Panc1 (cell line): ENCODE data around the gene FBXL16. TPM values are rescaled to one million over a fixed set of nuclear protein-coding genes. Genes with fewer than 3 reads are reported as not detected.

ENCODE experiments used
- ATAC-seq: fragments of 200-7000 bp; cut with Tn5 transposase; 2 replicates; pipeline ENCODE4 v1.9.1; 2020; ENCODE audit warnings: mild to moderate bottlenecking, moderate library complexity
- BruUV-seq: library from RNA; stranded (reverse); fragments of 400-500 nt; replicated peaks from 2 replicates; lab custom pipeline; 2021; lab: Mats Ljungman, UMichigan
- CTCF ChIA-PET: fragments of 300-600 bp; sonication (Branson Sonifier 250); formaldehyde crosslinking; loops from one replicate; lab custom pipeline; 2022; ENCODE audit warnings: antibody characterized with exemption; lab: Charles Lee
- POLR2A ChIA-PET: fragments of 300-600 bp; sonication (Branson Sonifier 250); formaldehyde crosslinking; loops from one replicate; lab custom pipeline; 2022; ENCODE audit warnings: antibody characterized with exemption; lab: Charles Lee
- DNase-seq: peaks from one replicate; pipeline ENCODE4 v3.0.0-alpha.2; 2010; ENCODE audit warnings: low read depth, low spot score
- H3K27ac ChIP-seq: 2 replicates; pipeline ENCODE4 v1.5.1; 2011; ENCODE audit warnings: mild to moderate bottlenecking, low read length, inconsistent platforms
- H3K27me3 ChIP-seq: fragments of 200-500 bp; sonication (Bioruptor generic); 2 replicates; pipeline ENCODE4 v1.6.0; 2014; ENCODE audit warnings: low read length, inconsistent platforms; ENCODE audit not compliant: control insufficient read depth, insufficient read depth
- H3K36me3 ChIP-seq: fragments of 200-500 bp; sonication (Bioruptor generic); 2 replicates; pipeline ENCODE4 v1.5.1; 2014; ENCODE audit warnings: inconsistent platforms, mild to moderate bottlenecking, low read length, moderate library complexity; ENCODE audit not compliant: control insufficient read depth, insufficient read depth
- H3K4me1 ChIP-seq: 2 replicates; pipeline ENCODE4 v1.5.1; 2011; ENCODE audit warnings: inconsistent platforms, mild to moderate bottlenecking, low read length, moderate library complexity; ENCODE audit not compliant: control insufficient read depth, insufficient read depth
- H3K4me3 ChIP-seq, 2 experiments: 2 replicates each; pipeline ENCODE4 v1.5.1; 2011 to 2012; ENCODE audit warnings: low read depth in 2 of 2, low read length in 2 of 2, mild to moderate bottlenecking in 2 of 2, inconsistent platforms in 1 of 2, moderate library complexity in 1 of 2
- H3K9me3 ChIP-seq: fragments of 200-500 bp; sonication (Bioruptor generic); 2 replicates; pipeline ENCODE4 v1.5.1; 2014; ENCODE audit warnings: low read depth, mild to moderate bottlenecking, inconsistent platforms, low read length, moderate library complexity; ENCODE audit not compliant: control insufficient read depth, insufficient read depth
- POLR2AphosphoS5 ChIP-seq: IDR thresholded peaks from 2 replicates; pipeline ENCODE4 v1.6.1; 2012; ENCODE audit warnings: mild to moderate bottlenecking, low read depth, low read length, moderate library complexity
- SIN3A ChIP-seq: IDR thresholded peaks from 2 replicates; pipeline ENCODE4 v1.6.1; 2012; ENCODE audit warnings: low read depth, mild to moderate bottlenecking, low read length, moderate library complexity, borderline replicate concordance; ENCODE audit not compliant: insufficient read depth
- TCF7L2 ChIP-seq: IDR thresholded peaks from 2 replicates; pipeline ENCODE4 v1.6.1; 2011; ENCODE audit warnings: mild to moderate bottlenecking, low read depth, low read length, inconsistent platforms
- in situ Hi-C: cut with HindIII; loops from 2 replicates; pipeline ENCODE4 v1.10.0; 2016; ENCODE audit warnings: low sequenced_read_pairs, low pct_unique_long_range_greater_than_20kb
- intact Hi-C: fragments of 100-400 bp; cut with micrococcal nuclease; formaldehyde crosslinking; loops from one replicate; pipeline ENCODE4 v1.10.0; 2022; ENCODE audit not compliant: unreplicated experiment
- total RNA-seq: library from RNA; stranded (reverse); gene quantifications from one replicate; pipeline ENCODE4 v1.2.1, GENCODE V29; 2021; ENCODE audit not compliant: unreplicated experiment
- TF ChIP-seq, protein P1 (sequence below): fragments of 450-650 bp; IDR thresholded peaks from 2 replicates; pipeline ENCODE4 v1.5.1; 2017; ENCODE audit warnings: mild to moderate bottlenecking
- TF ChIP-seq, protein P2 (sequence below), 2 experiments: IDR thresholded peaks; 2 replicates each; pipeline ENCODE4 v1.6.1; 2011 to 2012; ENCODE audit warnings: low read depth in 2 of 2, control low read depth in 1 of 2, low read length in 1 of 2, mild to moderate bottlenecking in 1 of 2, moderate library complexity in 1 of 2; ENCODE audit not compliant: insufficient read depth in 1 of 2

FBXL16 gene
- total RNA-seq, 1 experiment from 2014 or later, result 28.0 TPM

DNA sequence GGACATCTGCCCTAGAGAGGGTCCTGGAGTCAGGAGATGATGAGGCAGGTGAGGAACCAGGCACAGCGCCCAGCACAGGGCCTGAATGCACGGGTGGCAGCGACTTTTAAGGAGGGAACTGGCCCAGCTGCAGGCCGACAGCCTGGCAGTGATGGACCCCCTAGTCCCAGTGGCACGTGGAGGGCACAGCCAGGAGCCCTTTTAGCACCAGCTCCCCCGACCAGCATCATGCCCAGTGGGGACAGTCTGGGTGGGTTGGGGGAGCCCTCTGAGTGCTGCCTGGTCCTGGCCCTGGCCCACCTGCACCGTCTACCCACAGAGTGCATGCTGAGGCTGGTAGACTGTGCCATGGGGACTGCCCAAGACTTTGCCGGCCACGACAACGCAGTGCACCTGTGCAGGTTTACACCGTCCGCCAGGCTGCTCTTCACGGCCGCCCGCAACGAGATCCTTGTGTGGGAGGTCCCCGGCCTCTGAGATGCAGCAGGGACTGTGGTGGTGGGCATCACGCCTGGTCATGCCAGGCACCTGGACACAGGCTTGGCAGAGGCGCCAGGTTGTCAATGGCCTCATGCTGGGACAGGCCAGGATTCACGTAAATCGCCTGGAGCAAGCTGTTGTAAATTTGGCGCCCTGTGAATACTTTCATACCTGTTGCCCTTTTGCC lies 38.4 kb downstream of the FBXL16 start:
- no peaks in the 10 kb centered on the region for H3K9me3 ChIP-seq
- H3K27ac ChIP-seq, result peak overlapping the region; percentile 71
- intact Hi-C loops, result no loop called here
- ChIA-PET CTCF (interaction anchor here (0.5 to 1.3 kb wide), 3 partner anchors 14 to 1038 kb away, joined by 3 to 6 read pairs (median 6); no protein-coding TSS in a partner anchor), POLR2A (no interaction called here)
- TF ChIP-seq, protein P1, sequence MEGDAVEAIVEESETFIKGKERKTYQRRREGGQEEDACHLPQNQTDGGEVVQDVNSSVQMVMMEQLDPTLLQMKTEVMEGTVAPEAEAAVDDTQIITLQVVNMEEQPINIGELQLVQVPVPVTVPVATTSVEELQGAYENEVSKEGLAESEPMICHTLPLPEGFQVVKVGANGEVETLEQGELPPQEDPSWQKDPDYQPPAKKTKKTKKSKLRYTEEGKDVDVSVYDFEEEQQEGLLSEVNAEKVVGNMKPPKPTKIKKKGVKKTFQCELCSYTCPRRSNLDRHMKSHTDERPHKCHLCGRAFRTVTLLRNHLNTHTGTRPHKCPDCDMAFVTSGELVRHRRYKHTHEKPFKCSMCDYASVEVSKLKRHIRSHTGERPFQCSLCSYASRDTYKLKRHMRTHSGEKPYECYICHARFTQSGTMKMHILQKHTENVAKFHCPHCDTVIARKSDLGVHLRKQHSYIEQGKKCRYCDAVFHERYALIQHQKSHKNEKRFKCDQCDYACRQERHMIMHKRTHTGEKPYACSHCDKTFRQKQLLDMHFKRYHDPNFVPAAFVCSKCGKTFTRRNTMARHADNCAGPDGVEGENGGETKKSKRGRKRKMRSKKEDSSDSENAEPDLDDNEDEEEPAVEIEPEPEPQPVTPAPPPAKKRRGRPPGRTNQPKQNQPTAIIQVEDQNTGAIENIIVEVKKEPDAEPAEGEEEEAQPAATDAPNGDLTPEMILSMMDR, result no peak
- TF ChIP-seq SIN3A, result no peak
- no peak for TF ChIP-seq TCF7L2
- no peak for TF ChIP-seq POLR2AphosphoS5
- TF ChIP-seq, protein P2, sequence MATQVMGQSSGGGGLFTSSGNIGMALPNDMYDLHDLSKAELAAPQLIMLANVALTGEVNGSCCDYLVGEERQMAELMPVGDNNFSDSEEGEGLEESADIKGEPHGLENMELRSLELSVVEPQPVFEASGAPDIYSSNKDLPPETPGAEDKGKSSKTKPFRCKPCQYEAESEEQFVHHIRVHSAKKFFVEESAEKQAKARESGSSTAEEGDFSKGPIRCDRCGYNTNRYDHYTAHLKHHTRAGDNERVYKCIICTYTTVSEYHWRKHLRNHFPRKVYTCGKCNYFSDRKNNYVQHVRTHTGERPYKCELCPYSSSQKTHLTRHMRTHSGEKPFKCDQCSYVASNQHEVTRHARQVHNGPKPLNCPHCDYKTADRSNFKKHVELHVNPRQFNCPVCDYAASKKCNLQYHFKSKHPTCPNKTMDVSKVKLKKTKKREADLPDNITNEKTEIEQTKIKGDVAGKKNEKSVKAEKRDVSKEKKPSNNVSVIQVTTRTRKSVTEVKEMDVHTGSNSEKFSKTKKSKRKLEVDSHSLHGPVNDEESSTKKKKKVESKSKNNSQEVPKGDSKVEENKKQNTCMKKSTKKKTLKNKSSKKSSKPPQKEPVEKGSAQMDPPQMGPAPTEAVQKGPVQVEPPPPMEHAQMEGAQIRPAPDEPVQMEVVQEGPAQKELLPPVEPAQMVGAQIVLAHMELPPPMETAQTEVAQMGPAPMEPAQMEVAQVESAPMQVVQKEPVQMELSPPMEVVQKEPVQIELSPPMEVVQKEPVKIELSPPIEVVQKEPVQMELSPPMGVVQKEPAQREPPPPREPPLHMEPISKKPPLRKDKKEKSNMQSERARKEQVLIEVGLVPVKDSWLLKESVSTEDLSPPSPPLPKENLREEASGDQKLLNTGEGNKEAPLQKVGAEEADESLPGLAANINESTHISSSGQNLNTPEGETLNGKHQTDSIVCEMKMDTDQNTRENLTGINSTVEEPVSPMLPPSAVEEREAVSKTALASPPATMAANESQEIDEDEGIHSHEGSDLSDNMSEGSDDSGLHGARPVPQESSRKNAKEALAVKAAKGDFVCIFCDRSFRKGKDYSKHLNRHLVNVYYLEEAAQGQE (IDR thresholded peaks at IDR 0.05; ENCODE audit: insufficient read depth in 1 of 2, low read depth in 2 of 2, low read length in 1 of 2), result no peak
- peaks cover 10% of the 10 kb centered on the region for H3K4me1 ChIP-seq
- peak overlapping the region in 1 of 2 experiments; percentile 15; a peak in 1 of 4 replicates for H3K4me3 ChIP-seq
- in situ Hi-C loops, result no loop called here
- BruUV-seq, result no TSS peak
- peaks cover 3% of the 10 kb centered on the region; the same call in 1 of the 2 replicates for H3K36me3 ChIP-seq
- ATAC-seq (no peak), DNase-seq (no peak)
- no peaks in the 10 kb centered on the region for H3K27me3 ChIP-seq

DNA sequence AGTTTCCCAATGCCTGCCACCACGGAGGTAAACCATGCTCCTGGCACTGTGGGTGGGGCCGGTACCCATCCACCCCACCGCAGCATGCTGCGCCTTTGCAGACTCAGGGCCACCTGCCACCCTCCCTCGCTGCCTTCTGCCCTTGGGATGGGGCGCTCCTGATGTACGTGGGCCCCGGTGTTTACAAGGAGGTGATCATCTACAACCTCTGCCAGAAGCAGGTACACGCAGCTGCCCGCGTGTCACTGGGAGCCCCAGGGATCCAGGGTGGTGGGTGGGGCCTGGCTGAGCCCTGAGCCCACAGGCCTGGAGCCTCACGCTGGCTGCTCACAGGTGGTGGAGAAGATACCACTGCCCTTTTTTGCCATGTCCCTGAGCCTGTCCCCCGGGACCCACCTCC lies 39.0 kb downstream of the FBXL16 start:
- Histone ChIP-seq H3K27me3 (no peaks in the 10 kb centered on the region), H3K27ac (no peak overlapping the region), H3K4me3 (no peak overlapping the region), H3K36me3 (peaks cover 3% of the 10 kb centered on the region; the same call in 1 of the 2 replicates), H3K9me3 (no peaks in the 10 kb centered on the region), H3K4me1 (peaks cover 10% of the 10 kb centered on the region)
- POLR2A ChIA-PET, result no interaction called here
- BruUV-seq, result no TSS peak
- in situ Hi-C loops (no loop called here), intact Hi-C loops (no loop called here)
- CTCF ChIA-PET, result no interaction called here
- ATAC-seq, result no peak
- TF ChIP-seq SIN3A, result no peak
- DNase-seq, result no peak

DNA sequence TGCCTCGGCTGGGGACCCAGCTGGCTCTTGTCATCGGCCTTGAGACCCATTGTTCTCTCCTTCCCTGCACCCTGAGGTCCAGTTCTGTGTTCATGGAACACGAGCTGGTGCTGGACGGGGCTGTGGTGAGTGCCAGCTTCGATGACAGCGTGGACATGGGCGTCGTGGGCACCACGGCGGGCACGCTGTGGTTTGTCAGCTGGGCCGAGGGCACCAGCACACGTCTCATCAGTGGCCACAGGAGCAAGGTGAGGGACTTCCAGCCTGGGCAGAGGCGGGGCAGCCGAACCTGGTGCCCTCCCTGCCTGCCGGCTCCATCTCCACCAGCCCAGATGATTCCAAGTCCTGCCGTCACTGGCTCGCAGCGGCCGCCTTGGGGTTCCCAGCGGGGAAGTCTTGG lies 43.0 kb downstream of the FBXL16 start:
- CTCF ChIA-PET, result no interaction called here
- TF ChIP-seq, protein P1, result no peak
- TF ChIP-seq TCF7L2, result no peak
- TF ChIP-seq POLR2AphosphoS5, result no peak
- TF ChIP-seq SIN3A, result no peak
- TF ChIP-seq, protein P2 (IDR thresholded peaks at IDR 0.05; ENCODE audit: insufficient read depth in 1 of 2, low read depth in 2 of 2, low read length in 1 of 2), result no peak
- Histone ChIP-seq H3K4me1 (peaks cover 15% of the 10 kb centered on the region), H3K36me3 (no peaks in the 10 kb centered on the region), H3K9me3 (no peaks in the 10 kb centered on the region), H3K27me3 (no peaks in the 10 kb centered on the region), H3K27ac (no peak overlapping the region), H3K4me3 (no peak overlapping the region)
- intact Hi-C loops, result no loop called here
- BruUV-seq, result no TSS peak
- POLR2A ChIA-PET, result no interaction called here
- in situ Hi-C loops, result no loop called here
- DNase-seq (no peak), ATAC-seq (no peak)
